Transverse colon (tissue), 4 donors: ENCODE results near the gene HPSE. TPM values are rescaled to one million over a fixed set of nuclear protein-coding genes. Genes with fewer than 3 reads are reported as not detected.
A peak's percentile ranks its signal among the peaks of the same experiment; 100 is the strongest.

Experiments used
- DNase-seq: peaks from one replicate; pipeline ENCODE4 v3.0.0-alpha.2; 2019
- H3K27ac ChIP-seq, 4 donors: fragments of 200-600 bp; sonication (generic); 2 replicates each; pipeline ENCODE4 v1.5.1; 2016 to 2018; ENCODE audit warnings: inconsistent platforms in 4 of 4
- H3K27me3 ChIP-seq: fragments of 200-600 bp; sonication (generic); 2 replicates; pipeline ENCODE4 v1.5.1; 2017; ENCODE audit warnings: inconsistent platforms
- H3K36me3 ChIP-seq, 4 donors: fragments of 200-600 bp; sonication (generic); 2 replicates each; pipeline ENCODE4 v1.5.1; 2017 to 2019; ENCODE audit warnings: inconsistent platforms in 4 of 4
- H3K4me1 ChIP-seq, 4 donors: fragments of 200-600 bp; sonication (generic); 2 replicates each; pipeline ENCODE4 v1.5.1; 2017 to 2020; ENCODE audit warnings: inconsistent platforms in 4 of 4
- H3K4me3 ChIP-seq, 4 donors: fragments of 200-600 bp; sonication (generic); 1 replicate in 1 of 4; 2 replicates in 3 of 4; pipeline versions ENCODE4 v1.5.1 to v1.6.1; 2017 to 2019; ENCODE audit warnings: inconsistent platforms in 4 of 4
- H3K9me3 ChIP-seq, 2 donors: fragments of 200-600 bp; sonication (generic); 2 replicates each; pipeline ENCODE4 v1.5.1; 2017 to 2019; ENCODE audit warnings: inconsistent platforms in 2 of 2
- EP300 ChIP-seq: sonication (generic); formaldehyde crosslinking; IDR thresholded peaks from one replicate; pipeline ENCODE4 v1.6.1; 2017; ENCODE audit warnings: antibody characterized with exemption, low read depth
- POLR2A ChIP-seq: fragments of 450-650 bp; IDR thresholded peaks from one replicate; pipeline ENCODE4 v1.6.1; 2016; ENCODE audit warnings: antibody characterized with exemption, mild to moderate bottlenecking, moderate library complexity
- POLR2AphosphoS5 ChIP-seq, 3 donors: sonication (generic); formaldehyde crosslinking; IDR thresholded peaks; one replicate each; pipeline ENCODE4 v1.6.1; 2016; ENCODE audit warnings: antibody characterized with exemption in 3 of 3
- WGBS, 2 donors: methylation state at CpG; one replicate each; pipeline ENCODE4 v1.1.5; 2018; ENCODE audit warnings: low coverage in 1 of 2; 5-methylcytosine and 5-hydroxymethylcytosine counted together
- in situ Hi-C, 4 donors: fragments of 200-750 bp; cut with MboI; loops; one replicate each; pipeline versions ENCODE4 v1.15.0 to v1.15.1; 2017; ENCODE audit warnings: low sequenced_read_pairs in 3 of 4, low pct_ligation_motif_present in 1 of 4, low pct_unique_long_range_greater_than_20kb in 1 of 4
- intact Hi-C: fragments of 100-400 bp; cut with DNase I; formaldehyde crosslinking; loops from one replicate; pipeline ENCODE4 v1.15.1; 2023; ENCODE audit warnings: low total_unique reads
- total RNA-seq, 4 donors: library from RNA; depleted of rRNA; stranded (reverse); fragments of >200 nt; gene quantifications; one replicate each; pipeline ENCODE4 v1.1.0, GENCODE V29; 2016
- TF ChIP-seq, protein P1 (sequence below), 5 experiments: fragments of 200-600 bp in 3 of 5; fragments of 450-650 bp in 2 of 5; sonication (generic) in 3 of 5; IDR thresholded peaks; 1 replicate in 2 of 5; 2 replicates in 3 of 5; pipeline ENCODE4 v1.5.1; 2016 to 2017; ENCODE audit warnings: antibody characterized with exemption in 5 of 5, inconsistent platforms in 3 of 5, mild to moderate bottlenecking in 2 of 5, moderate library complexity in 1 of 5

The HPSE gene
- total RNA-seq: 1 to 10 TPM in 3 of 4 donors, under 1 TPM in 1; 0.75 to 5.4 (median 4.3) TPM

DNA sequence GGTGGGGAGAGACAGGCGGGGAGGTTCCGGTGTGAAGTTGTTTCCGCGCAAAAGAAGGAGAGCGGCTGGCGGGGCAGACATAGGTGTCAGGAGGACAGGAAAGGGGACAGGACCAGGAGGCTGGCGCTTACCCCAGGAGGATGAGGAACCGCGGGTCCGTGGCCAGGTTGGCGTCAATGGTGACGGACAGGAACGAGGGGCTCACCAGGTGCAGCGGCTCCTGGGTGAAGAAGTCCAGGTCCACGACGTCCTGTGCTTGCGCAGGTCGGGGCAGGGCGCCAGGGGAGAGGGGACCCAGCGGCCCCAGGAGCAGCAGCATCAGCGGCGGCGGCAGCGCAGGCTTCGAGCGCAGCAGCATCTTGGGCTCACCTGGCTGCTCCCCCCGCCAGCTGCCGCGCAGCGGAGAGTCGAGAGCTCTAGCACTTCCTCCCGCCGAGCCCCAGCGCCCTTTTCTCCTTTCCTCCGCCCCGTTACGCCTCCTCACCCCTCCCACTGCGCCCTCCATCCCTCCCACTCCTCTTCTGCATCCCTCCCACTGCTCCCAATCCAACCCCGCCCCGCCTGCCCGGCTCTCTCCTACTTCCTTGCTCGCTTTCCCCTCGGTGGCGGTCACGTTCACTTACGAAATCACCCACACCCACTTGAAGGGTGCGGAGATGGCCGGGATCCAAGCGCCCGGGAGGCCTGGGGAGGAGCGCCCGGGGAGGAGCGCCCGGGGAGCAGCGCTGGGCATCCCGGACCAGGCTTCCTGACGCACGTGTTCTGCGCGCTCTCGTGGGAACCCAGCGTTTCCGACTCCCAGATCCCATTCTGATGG is at the start of gene HPSE:
HPSE (minus strand) TSS at position 424 of the 817 bp plus-strand sequence; CDS start at position 358, 66 bp downstream.
- peaks cover 10% of the 10 kb centered on the region for H3K27me3 ChIP-seq
- intact Hi-C loops: no loop called here
- WGBS, 2 donors: 0 to 1% methylated on average over 5 to 63 of the region's 63 CpGs
- peak within 1 kb of the TSS; percentile 43 to 67 (median 46) for H3K4me3 ChIP-seq
- H3K27ac ChIP-seq: peak within 1 kb of the TSS; percentile 50 to 65 (median 59)
- no peaks in the 10 kb centered on the region for H3K36me3 ChIP-seq
- H3K4me1 ChIP-seq: peaks cover 0 to 20% (median 12%) of the 10 kb centered on the region in 4 donors
- H3K9me3 ChIP-seq: peaks cover 0 to 4% of the 10 kb centered on the region in 2 donors
- no peak for TF ChIP-seq EP300
- TF ChIP-seq POLR2AphosphoS5 (IDR thresholded peaks at IDR 0.05): peak; percentile 32 to 59 (median 45)
- TF ChIP-seq POLR2A: peak; percentile 75
- peak; percentile 95 for DNase-seq
- in situ Hi-C loops: no loop called here

DNA sequence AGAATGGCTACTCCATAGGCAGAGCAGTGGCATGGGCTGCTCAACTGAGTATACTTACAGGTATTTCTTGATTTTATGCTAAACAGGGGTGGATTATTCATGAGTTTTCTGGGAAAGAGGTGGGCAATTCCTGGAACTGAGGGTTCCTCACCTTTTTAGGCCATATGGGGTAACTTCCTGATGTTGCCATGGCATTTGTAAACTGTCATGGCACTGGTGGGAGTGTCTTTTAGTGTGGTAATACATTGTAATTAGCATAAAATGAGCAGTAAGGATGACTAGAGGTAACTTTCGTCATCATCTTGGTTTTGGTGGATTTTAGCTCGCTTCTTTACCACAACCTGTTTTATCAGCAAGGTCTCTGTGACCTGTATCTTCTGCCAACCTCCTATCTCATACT is 48.2 kb upstream of the HPSE start:
- 70 to 83% methylated on average over 2 of the region's 2 CpGs for WGBS, 2 donors
- no peak for TF ChIP-seq EP300
- no peak for TF ChIP-seq POLR2AphosphoS5 (IDR thresholded peaks at IDR 0.05)
- TF ChIP-seq, protein P1, sequence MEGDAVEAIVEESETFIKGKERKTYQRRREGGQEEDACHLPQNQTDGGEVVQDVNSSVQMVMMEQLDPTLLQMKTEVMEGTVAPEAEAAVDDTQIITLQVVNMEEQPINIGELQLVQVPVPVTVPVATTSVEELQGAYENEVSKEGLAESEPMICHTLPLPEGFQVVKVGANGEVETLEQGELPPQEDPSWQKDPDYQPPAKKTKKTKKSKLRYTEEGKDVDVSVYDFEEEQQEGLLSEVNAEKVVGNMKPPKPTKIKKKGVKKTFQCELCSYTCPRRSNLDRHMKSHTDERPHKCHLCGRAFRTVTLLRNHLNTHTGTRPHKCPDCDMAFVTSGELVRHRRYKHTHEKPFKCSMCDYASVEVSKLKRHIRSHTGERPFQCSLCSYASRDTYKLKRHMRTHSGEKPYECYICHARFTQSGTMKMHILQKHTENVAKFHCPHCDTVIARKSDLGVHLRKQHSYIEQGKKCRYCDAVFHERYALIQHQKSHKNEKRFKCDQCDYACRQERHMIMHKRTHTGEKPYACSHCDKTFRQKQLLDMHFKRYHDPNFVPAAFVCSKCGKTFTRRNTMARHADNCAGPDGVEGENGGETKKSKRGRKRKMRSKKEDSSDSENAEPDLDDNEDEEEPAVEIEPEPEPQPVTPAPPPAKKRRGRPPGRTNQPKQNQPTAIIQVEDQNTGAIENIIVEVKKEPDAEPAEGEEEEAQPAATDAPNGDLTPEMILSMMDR (IDR thresholded peaks at IDR 0.05): no peak
- no peak for TF ChIP-seq POLR2A
- in situ Hi-C loops: no loop called here

DNA sequence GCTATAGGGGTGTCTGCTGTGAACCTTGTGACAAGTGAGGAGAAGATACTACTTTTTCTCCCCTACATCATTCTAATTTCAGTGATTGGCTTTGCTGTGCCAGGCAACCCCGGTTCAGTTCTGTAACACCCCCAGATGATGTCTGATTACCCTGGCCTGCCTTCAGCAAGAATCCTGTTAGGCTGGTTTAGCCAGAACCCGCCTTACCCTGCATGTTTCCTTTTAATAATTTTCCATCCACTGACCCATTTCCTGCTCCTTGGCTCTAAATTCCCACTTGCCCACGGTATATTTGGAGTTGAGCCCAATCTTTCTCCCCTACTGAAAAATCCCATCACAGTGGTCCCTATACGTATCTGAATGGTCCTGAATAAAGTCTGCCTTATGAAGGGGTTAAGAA is 46.5 kb upstream of the HPSE start:
- intact Hi-C loops: no loop called here
- no peak for DNase-seq
- TF ChIP-seq POLR2A (no peak), POLR2AphosphoS5 (IDR thresholded peaks at IDR 0.05) (no peak), EP300 (no peak)
- TF ChIP-seq, protein P1 (IDR thresholded peaks at IDR 0.05): no peak
- WGBS, 2 donors: 68% methylated on average over 4 of the region's 4 CpGs; no CpG with 5 or more reads in 1 of the 2 donors
- Histone ChIP-seq H3K36me3 (no peaks in the 10 kb centered on the region), H3K9me3 (no peaks in the 10 kb centered on the region), H3K4me3 (no peak overlapping the region), H3K4me1 (no peaks in the 10 kb centered on the region), H3K27me3 (no peaks in the 10 kb centered on the region), H3K27ac (no peak overlapping the region)
- in situ Hi-C loops: no loop called here

More for the DNA sequence above, 48.2 kb upstream of the HPSE start:
- Histone ChIP-seq H3K27ac (no peak overlapping the region), H3K4me3 (no peak overlapping the region), H3K4me1 (peaks cover 0 to 3% (median 0%) of the 10 kb centered on the region in 4 donors), H3K36me3 (no peaks in the 10 kb centered on the region), H3K9me3 (no peaks in the 10 kb centered on the region), H3K27me3 (no peaks in the 10 kb centered on the region)
- DNase-seq: no peak
- intact Hi-C loops: no loop called here

DNA sequence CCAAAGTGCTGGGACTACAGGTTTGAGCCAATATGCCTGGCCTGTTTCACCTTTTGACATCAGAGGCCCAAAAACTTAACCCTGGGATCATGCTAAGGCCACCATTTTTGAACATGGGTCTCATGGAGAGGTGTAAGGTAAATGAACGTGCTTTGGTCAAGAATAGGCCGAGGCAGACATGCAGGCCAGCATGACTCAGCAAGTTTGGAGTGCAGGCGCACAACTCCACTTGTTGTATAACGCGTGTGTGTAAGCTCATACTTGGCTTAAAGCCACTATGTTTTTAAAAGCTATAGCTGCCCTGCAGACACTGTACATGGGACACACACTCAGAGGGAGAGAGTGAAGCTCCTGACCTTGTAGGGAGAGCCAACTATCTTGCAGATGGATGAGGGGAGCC is 43.8 kb upstream of the HPSE start:
- H3K27me3 ChIP-seq: no peaks in the 10 kb centered on the region
- H3K4me3 ChIP-seq: no peak overlapping the region
- no peaks in the 10 kb centered on the region for H3K36me3 ChIP-seq
- H3K9me3 ChIP-seq: no peaks in the 10 kb centered on the region
- intact Hi-C loops: no loop called here
- H3K27ac ChIP-seq: no peak overlapping the region
- WGBS, 2 donors: 86 to 90% methylated on average over 2 to 5 of the region's 5 CpGs
- DNase-seq: no peak
- in situ Hi-C loops: no loop called here
- no peaks in the 10 kb centered on the region for H3K4me1 ChIP-seq
- TF ChIP-seq POLR2AphosphoS5 (IDR thresholded peaks at IDR 0.05) (no peak), POLR2A (no peak), EP300 (no peak)
- TF ChIP-seq, protein P1 (IDR thresholded peaks at IDR 0.05): no peak
